Measurements from ENCODE around the gene BATF. TPM values are rescaled to one million over a fixed set of nuclear protein-coding genes. Genes with fewer than 3 reads are reported as not detected.

Gene BATF
- total RNA-seq, 4 donors from 2014 or later: 1.7 to 37.3 (median 4.4) TPM

- H3K27ac ChIP-seq (replicated peaks in 1 of 4): peak overlapping the region in 1 of 4 donors; percentile 35
- H3K36me3 ChIP-seq: no peaks in the 10 kb centered on the region
- no peaks in the 10 kb centered on the region for H3K27me3 ChIP-seq
- H3K4me1 ChIP-seq: peaks cover 0 to 6% (median 0%) of the 10 kb centered on the region in 4 donors
- TF ChIP-seq EP300 (IDR thresholded peaks at IDR 0.05): no peak
- no peak for TF ChIP-seq POLR2AphosphoS5 (IDR thresholded peaks at IDR 0.05)
- no peak for TF ChIP-seq CTCF (IDR thresholded peaks at IDR 0.05)
- TF ChIP-seq POLR2A (IDR thresholded peaks at IDR 0.05; ENCODE audit: low read depth): no peak
- H3K9me3 ChIP-seq: no peaks in the 10 kb centered on the region
- WGBS: 92% methylated on average over 2 of the region's 2 CpGs
- no peak for DNase-seq (ENCODE audit: extremely low spot score)
- H3K4me3 ChIP-seq: no peak overlapping the region
- intact Hi-C loops (cut with DNase I): no loop called here
Observed at GRCh38 chr14:75543786-75544185, 21.5 kb downstream of the BATF start.

- H3K9me3 ChIP-seq: no peaks in the 10 kb centered on the region
- H3K27ac ChIP-seq (replicated peaks in 1 of 4): no peak overlapping the region
- intact Hi-C loops (cut with DNase I): no loop called here
- DNase-seq (ENCODE audit: extremely low spot score): no peak
- peaks cover 0 to 6% (median 0%) of the 10 kb centered on the region in 4 donors for H3K4me1 ChIP-seq
- H3K36me3 ChIP-seq: no peaks in the 10 kb centered on the region
- 92% methylated on average over 13 of the region's 13 CpGs for WGBS
- H3K27me3 ChIP-seq: no peaks in the 10 kb centered on the region
- no peak overlapping the region for H3K4me3 ChIP-seq
- TF ChIP-seq POLR2AphosphoS5 (IDR thresholded peaks at IDR 0.05): no peak
- TF ChIP-seq EP300 (IDR thresholded peaks at IDR 0.05): no peak
- TF ChIP-seq POLR2A (IDR thresholded peaks at IDR 0.05; ENCODE audit: low read depth): no peak
- no peak for TF ChIP-seq CTCF (IDR thresholded peaks at IDR 0.05)
Observed at GRCh38 chr14:75545907-75546306, 23.6 kb downstream of the BATF start.

GRCh38 chr14:75547552-75548250, 25.4 kb downstream of the BATF start:
- WGBS: 83% methylated on average over 10 of the region's 11 CpGs

GRCh38 chr14:75548544-75548943, 26.3 kb downstream of the BATF start:
- no peaks in the 10 kb centered on the region for H3K27me3 ChIP-seq
- H3K36me3 ChIP-seq: no peaks in the 10 kb centered on the region
- no peaks in the 10 kb centered on the region for H3K9me3 ChIP-seq
- no peak overlapping the region for H3K27ac ChIP-seq (replicated peaks in 1 of 4)
- intact Hi-C loops (cut with DNase I): no loop called here
- H3K4me1 ChIP-seq: peaks cover 0 to 12% (median 0%) of the 10 kb centered on the region in 4 donors
- 64% methylated on average over 6 of the region's 7 CpGs for WGBS
- no peak overlapping the region for H3K4me3 ChIP-seq
- no peak for DNase-seq (ENCODE audit: extremely low spot score)
- TF ChIP-seq POLR2A (IDR thresholded peaks at IDR 0.05; ENCODE audit: low read depth) (no peak), POLR2AphosphoS5 (IDR thresholded peaks at IDR 0.05) (no peak), CTCF (IDR thresholded peaks at IDR 0.05) (no peak), EP300 (IDR thresholded peaks at IDR 0.05) (no peak)

More at GRCh38 chr14:75547552-75548250, 25.4 kb downstream of the BATF start:
- Histone ChIP-seq H3K4me3 (no peak overlapping the region), H3K27ac (replicated peaks in 1 of 4) (no peak overlapping the region), H3K9me3 (no peaks in the 10 kb centered on the region), H3K4me1 (peaks cover 0 to 6% (median 3%) of the 10 kb centered on the region in 4 donors), H3K27me3 (no peaks in the 10 kb centered on the region), H3K36me3 (no peaks in the 10 kb centered on the region)
- no peak for DNase-seq (ENCODE audit: extremely low spot score)
- intact Hi-C loops (cut with DNase I): no loop called here
- TF ChIP-seq POLR2A (IDR thresholded peaks at IDR 0.05; ENCODE audit: low read depth) (no peak), POLR2AphosphoS5 (IDR thresholded peaks at IDR 0.05) (no peak), EP300 (IDR thresholded peaks at IDR 0.05) (no peak), CTCF (IDR thresholded peaks at IDR 0.05) (no peak)

Data from esophagus muscularis mucosa (tissue), 4 donors.